Duodenal mucosa (tissue), 2 donors: ENCODE measurements around the gene SF3B4.
"Not testable (repeated sequence)": the region's sequence is repeated elsewhere in the genome, so short reads cannot be mapped to it uniquely, and the experiment has no call there.

Source experiments
- H3K27ac ChIP-seq: one replicate; pipeline ENCODE4 v1.7.0; 2013; ENCODE audit warnings: low read depth, low read length
- H3K27me3 ChIP-seq, 2 donors: one replicate each; pipeline ENCODE4 v1.7.0; 2013; ENCODE audit warnings: low read length in 2 of 2, control low read depth in 1 of 2; ENCODE audit not compliant: insufficient read depth in 2 of 2, control insufficient read depth in 1 of 2
- H3K36me3 ChIP-seq, 2 donors: one replicate each; pipeline ENCODE4 v1.7.0; 2013; ENCODE audit warnings: low read length in 2 of 2, control low read depth in 1 of 2; ENCODE audit not compliant: insufficient read depth in 2 of 2, control insufficient read depth in 1 of 2
- H3K4me1 ChIP-seq, 2 donors: one replicate each; pipeline ENCODE4 v1.7.0; 2013; ENCODE audit warnings: low read length in 2 of 2, control low read depth in 1 of 2; ENCODE audit not compliant: insufficient read depth in 2 of 2, control insufficient read depth in 1 of 2
- H3K4me3 ChIP-seq, 2 donors: one replicate each; pipeline ENCODE4 v1.7.0; 2013; ENCODE audit warnings: low read length in 2 of 2, low read depth in 1 of 2
- H3K9ac ChIP-seq, 2 donors: one replicate each; pipeline ENCODE4 v1.7.0; 2013; ENCODE audit warnings: low read length in 2 of 2, low read depth in 1 of 2
- H3K9me3 ChIP-seq, 2 donors: one replicate each; pipeline ENCODE4 v1.7.0; 2013; ENCODE audit warnings: low read length in 2 of 2, control low read depth in 1 of 2; ENCODE audit not compliant: control insufficient read depth in 1 of 2

SF3B4 gene

DNA sequence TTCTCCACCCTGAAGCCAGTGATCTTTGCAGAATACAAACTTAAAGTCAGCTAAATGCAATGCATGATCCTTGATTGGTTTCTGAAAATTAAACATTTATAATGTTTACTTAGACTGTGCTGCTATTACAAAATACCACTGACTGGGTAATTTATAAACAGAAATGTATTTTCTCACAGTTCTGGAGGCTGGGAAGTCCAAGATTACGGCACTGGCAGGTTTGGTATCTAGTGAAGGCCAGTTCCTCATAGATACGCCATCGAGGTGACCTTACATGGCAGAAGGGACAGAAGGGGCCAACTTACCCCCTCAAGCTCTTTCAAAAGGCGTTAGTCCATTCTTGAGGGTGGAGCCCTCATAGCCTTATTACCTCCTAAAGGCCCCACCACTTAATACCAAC lies 31.0 kb downstream of the SF3B4 start:
- H3K9me3 ChIP-seq = no peaks in the 10 kb centered on the region
- H3K36me3 ChIP-seq = no peaks in the 10 kb centered on the region
- H3K4me3 ChIP-seq = no peak overlapping the region
- peaks cover 7 to 8% of the 10 kb centered on the region in 2 donors for H3K4me1 ChIP-seq
- no peak overlapping the region for H3K9ac ChIP-seq
- H3K27me3 ChIP-seq = no peaks in the 10 kb centered on the region
- H3K27ac ChIP-seq = no peak overlapping the region

GRCh38 chr1:149888999-149889289 lies 38.7 kb downstream of the SF3B4 start:
- H3K27me3 ChIP-seq = no peaks in the 10 kb centered on the region
- peak overlapping the region; percentile 69 to 76 for H3K9ac ChIP-seq
- no peaks in the 10 kb centered on the region for H3K9me3 ChIP-seq
- no peaks in the 10 kb centered on the region for H3K36me3 ChIP-seq
- peak overlapping the region; percentile 75 to 80 for H3K4me3 ChIP-seq
- peaks cover 11 to 12% of the 10 kb centered on the region in 2 donors for H3K4me1 ChIP-seq
- peak overlapping the region; percentile 99 for H3K27ac ChIP-seq

- Histone ChIP-seq H3K4me1 (peaks cover 11 to 14% of the 10 kb centered on the region in 2 donors), H3K27ac (peak overlapping the region; percentile 99), H3K4me3 (peak overlapping the region; percentile 75 to 80), H3K36me3 (no peaks in the 10 kb centered on the region), H3K9ac (peak overlapping the region; percentile 69 to 76), H3K27me3 (no peaks in the 10 kb centered on the region), H3K9me3 (no peaks in the 10 kb centered on the region)
Measured at GRCh38 chr1:149888247-149888998, 39.2 kb downstream of the SF3B4 start.

GRCh38 chr1:149887456-149888246 lies 40.0 kb downstream of the SF3B4 start:
- H3K27ac ChIP-seq = peak overlapping the region; percentile 99
- peak overlapping the region; percentile 69 to 88 for H3K9ac ChIP-seq
- no peaks in the 10 kb centered on the region for H3K36me3 ChIP-seq
- H3K27me3 ChIP-seq = no peaks in the 10 kb centered on the region
- H3K4me3 ChIP-seq = peak overlapping the region; percentile 75 to 80
- H3K9me3 ChIP-seq = no peaks in the 10 kb centered on the region
- peaks cover 11 to 14% of the 10 kb centered on the region in 2 donors for H3K4me1 ChIP-seq

DNA sequence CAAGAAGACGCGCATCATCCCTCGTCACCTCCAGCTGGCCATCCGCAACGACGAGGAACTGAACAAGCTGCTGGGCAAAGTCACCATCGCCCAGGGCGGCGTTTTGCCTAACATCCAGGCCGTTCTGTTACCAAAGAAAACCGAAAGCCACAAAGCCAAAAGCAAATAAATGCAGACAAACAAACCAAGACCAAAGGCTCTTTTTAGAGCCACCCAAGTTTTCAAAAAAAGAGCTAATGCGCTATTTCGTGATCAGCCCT lies 40.5 kb downstream of the SF3B4 start:
- H3K27me3 ChIP-seq, H3K36me3 ChIP-seq, H3K9me3 ChIP-seq: not testable (repeated sequence)
- Histone ChIP-seq H3K4me1 (peaks cover 11 to 14% of the 10 kb centered on the region in 2 donors), H3K4me3 (peak overlapping the region; percentile 75 to 80), H3K27ac (peak overlapping the region; percentile 99), H3K9ac (peak overlapping the region; percentile 61 to 88)

DNA sequence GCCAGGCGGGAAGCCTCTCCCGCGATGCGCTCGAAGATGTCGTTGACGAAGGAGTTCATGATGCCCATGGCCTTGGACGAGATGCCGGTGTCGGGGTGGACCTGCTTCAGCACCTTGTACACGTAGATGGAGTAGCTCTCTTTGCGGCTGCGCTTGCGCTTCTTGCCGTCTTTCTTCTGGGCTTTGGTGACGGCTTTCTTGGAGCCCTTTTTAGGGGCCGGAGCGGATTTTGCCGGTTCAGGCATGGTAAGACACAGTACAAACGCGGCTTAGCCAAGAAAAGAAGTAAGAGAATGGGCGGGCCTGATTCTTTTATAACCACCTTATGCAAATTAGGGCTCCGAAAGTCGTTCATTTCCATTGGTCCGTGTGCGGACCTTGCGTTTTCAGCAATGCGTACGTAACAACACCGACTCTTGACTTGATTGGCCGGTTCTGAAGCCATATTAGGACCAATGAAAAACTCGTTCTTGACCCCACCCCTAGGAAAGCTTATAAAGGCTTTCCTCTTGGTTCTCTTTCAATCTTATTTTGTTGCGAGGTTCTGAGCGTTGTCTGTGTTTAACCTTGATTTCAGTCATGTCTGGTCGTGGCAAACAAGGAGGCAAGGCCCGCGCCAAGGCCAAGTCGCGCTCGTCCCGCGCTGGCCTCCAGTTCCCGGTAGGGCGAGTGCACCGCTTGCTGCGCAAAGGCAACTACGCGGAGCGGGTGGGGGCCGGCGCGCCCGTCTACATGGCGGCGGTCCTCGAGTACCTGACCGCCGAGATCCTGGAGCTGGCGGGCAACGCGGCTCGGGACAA lies 41.0 kb downstream of the SF3B4 start:
- Histone ChIP-seq H3K27ac (peak overlapping the region; percentile 99), H3K4me3 (peak overlapping the region; percentile 75 to 80), H3K36me3 (no peaks in the 10 kb centered on the region), H3K4me1 (peaks cover 11 to 14% of the 10 kb centered on the region in 2 donors), H3K27me3 (no peaks in the 10 kb centered on the region), H3K9me3 (no peaks in the 10 kb centered on the region), H3K9ac (peak overlapping the region; percentile 61 to 88)

DNA sequence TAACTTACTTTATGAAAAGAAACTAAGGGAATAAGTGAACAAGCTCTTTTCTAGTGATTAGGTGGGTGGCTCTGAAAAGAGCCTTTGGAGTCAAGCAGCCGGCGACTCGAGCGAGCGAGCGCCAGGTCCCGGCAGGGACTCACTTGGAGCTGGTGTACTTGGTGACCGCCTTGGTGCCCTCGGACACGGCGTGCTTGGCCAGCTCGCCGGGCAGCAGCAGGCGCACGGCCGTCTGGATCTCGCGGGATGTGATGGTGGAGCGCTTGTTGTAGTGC lies 41.5 kb downstream of the SF3B4 start:
- not testable (repeated sequence) for H3K36me3 ChIP-seq, H3K27me3 ChIP-seq, H3K9me3 ChIP-seq
- peak overlapping the region; percentile 93 for H3K27ac ChIP-seq
- peaks cover 11 to 14% of the 10 kb centered on the region in 2 donors for H3K4me1 ChIP-seq
- peak overlapping the region; percentile 61 to 83 for H3K9ac ChIP-seq
- H3K4me3 ChIP-seq = peak overlapping the region; percentile 75 to 76

- no peaks in the 10 kb centered on the region for H3K9me3 ChIP-seq
- H3K4me1 ChIP-seq = peaks cover 11 to 14% of the 10 kb centered on the region in 2 donors
- H3K36me3 ChIP-seq = no peaks in the 10 kb centered on the region
- H3K27ac ChIP-seq = peak overlapping the region; percentile 93
- H3K4me3 ChIP-seq = peak overlapping the region; percentile 75 to 76
- peak overlapping the region; percentile 61 to 83 for H3K9ac ChIP-seq
- no peaks in the 10 kb centered on the region for H3K27me3 ChIP-seq
Measured at GRCh38 chr1:149885339-149886120, 42.1 kb downstream of the SF3B4 start.

DNA sequence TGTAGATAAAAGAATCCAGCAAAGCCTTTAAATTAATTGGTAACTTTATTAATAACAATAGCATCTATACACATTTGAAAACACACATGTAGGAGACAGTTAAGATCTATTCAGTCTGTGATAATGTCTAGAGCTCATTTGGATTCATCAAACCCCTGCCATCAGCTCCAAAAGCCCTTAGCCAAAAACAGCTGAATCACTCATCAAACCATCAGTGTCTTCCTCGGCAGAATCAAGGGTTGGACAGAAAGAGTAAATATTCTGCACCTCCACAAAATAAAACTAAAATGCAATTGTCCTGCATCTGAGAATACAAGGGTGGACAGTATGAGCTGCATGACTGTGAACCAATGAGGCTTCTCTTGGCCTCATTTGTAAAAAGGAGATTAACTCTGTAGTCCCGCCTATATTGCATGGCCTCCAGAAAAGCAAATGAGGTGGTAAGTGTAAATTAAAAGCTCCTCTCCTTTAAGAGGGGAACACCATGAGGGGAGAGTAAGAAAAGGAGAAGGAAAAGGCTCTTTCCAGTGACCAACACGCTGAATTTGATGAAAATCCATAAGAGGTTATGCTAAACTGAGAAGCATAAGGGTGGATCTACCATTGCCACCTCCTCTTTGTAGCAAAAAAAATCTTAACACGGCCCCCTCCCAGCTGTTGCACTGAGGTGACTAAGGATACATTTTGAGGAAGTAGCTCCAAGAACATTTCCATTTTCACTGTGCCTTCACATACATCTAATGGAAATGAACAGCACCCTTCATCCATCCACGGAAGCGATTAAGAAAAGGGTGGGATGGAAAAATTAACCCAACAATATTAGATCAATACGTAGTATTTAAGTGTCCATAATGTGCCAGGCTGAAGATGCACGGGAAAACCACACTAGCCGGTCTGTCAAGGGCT lies 42.9 kb downstream of the SF3B4 start:
- H3K9ac ChIP-seq = peak overlapping the region; percentile 61 to 83
- H3K36me3 ChIP-seq = no peaks in the 10 kb centered on the region
- H3K27ac ChIP-seq = peak overlapping the region; percentile 57
- peak overlapping the region; percentile 75 to 76 for H3K4me3 ChIP-seq
- no peaks in the 10 kb centered on the region for H3K9me3 ChIP-seq
- H3K4me1 ChIP-seq = peaks cover 11 to 14% of the 10 kb centered on the region in 2 donors
- H3K27me3 ChIP-seq = no peaks in the 10 kb centered on the region
